ENCODE measurements around the gene MAGI1. TPM values are rescaled to one million over a fixed set of nuclear protein-coding genes. Genes with fewer than 3 reads are reported as not detected.

Gene MAGI1
- total RNA-seq, 1 donor from 2014 or later, result 49.8 TPM

DNA sequence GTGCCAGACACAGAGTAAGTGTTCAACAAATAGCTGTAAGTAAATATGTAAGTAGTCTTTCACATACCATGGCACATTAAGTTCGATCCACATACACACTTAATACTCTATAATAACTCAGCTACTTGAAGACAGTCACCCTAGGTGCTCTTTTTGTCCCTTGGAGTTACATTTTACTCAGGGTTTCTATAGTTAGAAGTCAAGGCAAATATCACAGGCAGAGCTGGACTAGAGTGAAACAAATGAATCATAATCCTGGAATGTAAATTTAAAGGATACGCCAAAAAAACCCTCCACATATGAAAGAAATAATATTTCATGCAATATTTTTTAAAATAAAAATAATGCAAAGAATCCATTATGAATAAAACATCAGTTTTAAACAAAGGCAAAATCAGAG lies 461.8 kb downstream of the MAGI1 start:
- Mint-ChIP-seq H3K27me3 (ENCODE audit: low read depth) (no peaks in the 10 kb centered on the region), H3K4me3 (no peak overlapping the region), H3K27ac (ENCODE audit: unreplicated experiment) (no peak overlapping the region), H3K9me3 (peaks cover 4% of the 10 kb centered on the region), H3K36me3 (ENCODE audit: low read depth) (peaks cover 10% of the 10 kb centered on the region), H3K4me1 (peaks cover 33% of the 10 kb centered on the region)
- TF ChIP-seq, protein P1, sequence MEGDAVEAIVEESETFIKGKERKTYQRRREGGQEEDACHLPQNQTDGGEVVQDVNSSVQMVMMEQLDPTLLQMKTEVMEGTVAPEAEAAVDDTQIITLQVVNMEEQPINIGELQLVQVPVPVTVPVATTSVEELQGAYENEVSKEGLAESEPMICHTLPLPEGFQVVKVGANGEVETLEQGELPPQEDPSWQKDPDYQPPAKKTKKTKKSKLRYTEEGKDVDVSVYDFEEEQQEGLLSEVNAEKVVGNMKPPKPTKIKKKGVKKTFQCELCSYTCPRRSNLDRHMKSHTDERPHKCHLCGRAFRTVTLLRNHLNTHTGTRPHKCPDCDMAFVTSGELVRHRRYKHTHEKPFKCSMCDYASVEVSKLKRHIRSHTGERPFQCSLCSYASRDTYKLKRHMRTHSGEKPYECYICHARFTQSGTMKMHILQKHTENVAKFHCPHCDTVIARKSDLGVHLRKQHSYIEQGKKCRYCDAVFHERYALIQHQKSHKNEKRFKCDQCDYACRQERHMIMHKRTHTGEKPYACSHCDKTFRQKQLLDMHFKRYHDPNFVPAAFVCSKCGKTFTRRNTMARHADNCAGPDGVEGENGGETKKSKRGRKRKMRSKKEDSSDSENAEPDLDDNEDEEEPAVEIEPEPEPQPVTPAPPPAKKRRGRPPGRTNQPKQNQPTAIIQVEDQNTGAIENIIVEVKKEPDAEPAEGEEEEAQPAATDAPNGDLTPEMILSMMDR (conservative IDR thresholded peaks at IDR 0.05), result no peak
- DNase-seq (ENCODE audit: low read depth, low spot score), result no peak

DNA sequence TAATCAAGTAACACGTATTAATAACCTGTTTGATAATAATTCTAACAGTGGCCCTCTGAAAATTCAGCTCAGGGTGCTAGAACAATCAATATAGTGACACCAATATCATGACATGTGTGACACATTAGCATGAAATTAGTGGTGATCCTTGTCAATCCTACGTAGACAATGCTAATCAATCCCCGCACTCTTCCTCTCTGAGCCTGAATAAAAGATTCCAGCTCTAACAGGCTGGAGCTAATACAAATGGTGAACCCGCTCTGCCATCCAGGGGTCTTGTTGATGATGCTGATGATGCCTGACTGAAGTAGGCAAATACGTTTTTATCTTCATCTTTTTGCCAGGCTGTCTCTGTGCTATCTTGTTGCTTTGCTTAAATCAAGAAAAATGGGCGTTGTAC lies 462.5 kb downstream of the MAGI1 start:
- H3K4me1 Mint-ChIP-seq, result peaks cover 33% of the 10 kb centered on the region
- H3K36me3 Mint-ChIP-seq (ENCODE audit: low read depth), result peaks cover 6% of the 10 kb centered on the region
- H3K27ac Mint-ChIP-seq (ENCODE audit: unreplicated experiment), result no peak overlapping the region
- no peak overlapping the region for H3K4me3 Mint-ChIP-seq
- H3K27me3 Mint-ChIP-seq (ENCODE audit: low read depth), result no peaks in the 10 kb centered on the region
- TF ChIP-seq, protein P1 (conservative IDR thresholded peaks at IDR 0.05), result no peak
- peaks cover 4% of the 10 kb centered on the region for H3K9me3 Mint-ChIP-seq
- no peak for DNase-seq (ENCODE audit: low read depth, low spot score)

DNA sequence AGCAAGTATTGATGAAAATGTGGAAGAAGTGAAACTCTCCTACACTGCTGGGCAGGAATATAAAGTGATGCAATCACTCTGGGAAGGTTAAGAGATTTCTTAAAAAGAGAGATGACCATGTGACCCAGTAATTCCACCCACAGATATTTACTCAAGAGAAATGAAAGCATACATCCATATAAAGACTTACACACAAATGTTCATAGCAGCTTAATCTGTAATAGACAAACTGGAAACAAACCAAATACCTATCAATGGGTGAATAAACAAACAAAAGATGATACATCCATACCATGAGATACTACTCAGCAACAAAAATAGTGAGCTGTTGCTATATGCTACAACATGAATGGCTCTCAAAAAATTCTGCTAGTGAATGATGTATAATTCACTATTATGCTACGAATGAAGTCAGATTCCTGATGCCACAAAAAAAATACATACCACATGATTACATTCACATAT lies 463.3 kb downstream of the MAGI1 start:
- Mint-ChIP-seq H3K27me3 (ENCODE audit: low read depth) (no peaks in the 10 kb centered on the region), H3K9me3 (peaks cover 4% of the 10 kb centered on the region), H3K4me1 (peaks cover 31% of the 10 kb centered on the region), H3K36me3 (ENCODE audit: low read depth) (peaks cover 6% of the 10 kb centered on the region), H3K27ac (ENCODE audit: unreplicated experiment) (no peak overlapping the region), H3K4me3 (no peak overlapping the region)
- TF ChIP-seq, protein P1 (conservative IDR thresholded peaks at IDR 0.05), result no peak
- DNase-seq (ENCODE audit: low read depth, low spot score), result no peak

DNA sequence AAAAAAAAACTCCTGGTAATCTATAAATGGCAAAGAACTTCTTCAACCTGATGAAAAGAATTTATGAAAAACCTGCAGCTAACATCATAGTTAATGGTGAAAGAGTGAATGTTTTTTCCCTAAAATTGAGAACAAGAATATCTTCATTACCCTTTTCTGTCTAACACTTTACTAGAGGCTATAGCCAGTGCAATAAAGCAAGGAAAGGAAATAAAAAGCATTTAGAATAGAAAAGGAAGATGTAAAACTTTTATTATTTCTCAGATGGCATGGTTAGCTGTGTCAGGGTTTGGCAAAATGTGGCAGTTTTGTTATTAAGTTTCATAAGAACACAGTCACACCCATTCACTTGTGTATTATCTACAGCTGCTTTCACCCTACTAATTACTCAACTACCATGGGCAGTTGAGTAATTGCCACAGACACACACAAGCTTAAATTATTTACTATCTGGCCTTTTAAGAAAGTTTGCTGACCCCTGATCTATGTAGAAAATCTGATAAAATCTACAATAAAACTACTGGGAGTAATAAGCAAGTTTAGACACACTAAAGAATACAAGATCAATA lies 465.1 kb downstream of the MAGI1 start:
- peaks cover 26% of the 10 kb centered on the region for H3K4me1 Mint-ChIP-seq
- no peaks in the 10 kb centered on the region for H3K27me3 Mint-ChIP-seq (ENCODE audit: low read depth)
- peaks cover 4% of the 10 kb centered on the region for H3K9me3 Mint-ChIP-seq
- H3K36me3 Mint-ChIP-seq (ENCODE audit: low read depth), result peaks cover 6% of the 10 kb centered on the region
- TF ChIP-seq, protein P1 (conservative IDR thresholded peaks at IDR 0.05), result no peak
- H3K27ac Mint-ChIP-seq (ENCODE audit: unreplicated experiment), result no peak overlapping the region
- no peak for DNase-seq (ENCODE audit: low read depth, low spot score)
- no peak overlapping the region for H3K4me3 Mint-ChIP-seq

DNA sequence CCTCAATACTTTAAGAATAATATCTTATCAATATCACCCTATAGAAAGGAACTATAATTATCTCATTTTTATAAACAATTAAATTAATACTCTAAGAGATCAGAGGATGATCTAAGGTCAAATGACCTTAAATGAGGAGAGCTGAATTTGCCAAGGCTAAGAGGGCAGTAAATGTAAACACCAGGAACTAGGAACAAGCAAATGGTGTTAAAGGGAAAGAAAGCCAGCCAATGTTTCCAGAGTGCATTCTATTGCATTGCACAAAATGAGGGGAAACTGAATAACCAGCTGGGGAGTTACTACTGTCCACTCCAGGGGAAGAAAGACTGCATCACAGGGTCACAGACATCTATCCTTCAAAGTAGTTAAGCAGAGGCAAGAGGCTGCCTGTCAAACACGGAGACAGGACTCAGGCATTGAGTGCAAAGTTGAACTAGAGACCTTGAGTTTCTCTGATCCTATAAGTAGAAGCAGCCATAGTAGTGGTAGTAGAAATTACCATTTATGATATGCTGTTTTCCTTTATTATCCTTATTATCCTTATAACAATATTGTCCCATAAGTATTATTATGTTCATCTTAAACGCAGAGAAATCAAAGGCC lies 466.4 kb downstream of the MAGI1 start:
- Mint-ChIP-seq H3K4me1 (peaks cover 28% of the 10 kb centered on the region), H3K4me3 (no peak overlapping the region), H3K27ac (ENCODE audit: unreplicated experiment) (no peak overlapping the region), H3K36me3 (ENCODE audit: low read depth) (peaks cover 3% of the 10 kb centered on the region), H3K27me3 (ENCODE audit: low read depth) (no peaks in the 10 kb centered on the region), H3K9me3 (peaks cover 4% of the 10 kb centered on the region)
- TF ChIP-seq, protein P1 (conservative IDR thresholded peaks at IDR 0.05), result no peak
- no peak for DNase-seq (ENCODE audit: low read depth, low spot score)

Data from neural crest cell (in vitro differentiated cells).